Panc1 (cell line): ENCODE results near the gene UPF1. TPM values are rescaled to one million over a fixed set of nuclear protein-coding genes. Genes with fewer than 3 reads are reported as not detected.

Experiments
- ATAC-seq: fragments of 200-7000 bp; cut with Tn5 transposase; 2 replicates; pipeline ENCODE4 v1.9.1; 2020; ENCODE audit warnings: mild to moderate bottlenecking, moderate library complexity
- BruUV-seq: library from RNA; stranded (reverse); fragments of 400-500 nt; replicated peaks from 2 replicates; lab custom pipeline; 2021; lab: Mats Ljungman, UMichigan
- CTCF ChIA-PET: fragments of 300-600 bp; sonication (Branson Sonifier 250); formaldehyde crosslinking; loops from one replicate; lab custom pipeline; 2022; ENCODE audit warnings: antibody characterized with exemption; lab: Charles Lee
- POLR2A ChIA-PET: fragments of 300-600 bp; sonication (Branson Sonifier 250); formaldehyde crosslinking; loops from one replicate; lab custom pipeline; 2022; ENCODE audit warnings: antibody characterized with exemption; lab: Charles Lee
- DNase-seq: peaks from one replicate; pipeline ENCODE4 v3.0.0-alpha.2; 2010; ENCODE audit warnings: low read depth, low spot score
- H3K27ac ChIP-seq: 2 replicates; pipeline ENCODE4 v1.5.1; 2011; ENCODE audit warnings: mild to moderate bottlenecking, low read length, inconsistent platforms
- H3K27me3 ChIP-seq: fragments of 200-500 bp; sonication (Bioruptor generic); 2 replicates; pipeline ENCODE4 v1.6.0; 2014; ENCODE audit warnings: low read length, inconsistent platforms; ENCODE audit not compliant: control insufficient read depth, insufficient read depth
- H3K36me3 ChIP-seq: fragments of 200-500 bp; sonication (Bioruptor generic); 2 replicates; pipeline ENCODE4 v1.5.1; 2014; ENCODE audit warnings: inconsistent platforms, mild to moderate bottlenecking, low read length, moderate library complexity; ENCODE audit not compliant: control insufficient read depth, insufficient read depth
- H3K4me1 ChIP-seq: 2 replicates; pipeline ENCODE4 v1.5.1; 2011; ENCODE audit warnings: inconsistent platforms, mild to moderate bottlenecking, low read length, moderate library complexity; ENCODE audit not compliant: control insufficient read depth, insufficient read depth
- H3K4me3 ChIP-seq, 2 experiments: 2 replicates each; pipeline ENCODE4 v1.5.1; 2011 to 2012; ENCODE audit warnings: low read depth in 2 of 2, low read length in 2 of 2, mild to moderate bottlenecking in 2 of 2, inconsistent platforms in 1 of 2, moderate library complexity in 1 of 2
- H3K9me3 ChIP-seq: fragments of 200-500 bp; sonication (Bioruptor generic); 2 replicates; pipeline ENCODE4 v1.5.1; 2014; ENCODE audit warnings: low read depth, mild to moderate bottlenecking, inconsistent platforms, low read length, moderate library complexity; ENCODE audit not compliant: control insufficient read depth, insufficient read depth
- CTCF ChIP-seq: fragments of 450-650 bp; IDR thresholded peaks from 2 replicates; pipeline ENCODE4 v1.5.1; 2017; ENCODE audit warnings: mild to moderate bottlenecking
- POLR2AphosphoS5 ChIP-seq: IDR thresholded peaks from 2 replicates; pipeline ENCODE4 v1.6.1; 2012; ENCODE audit warnings: mild to moderate bottlenecking, low read depth, low read length, moderate library complexity
- REST ChIP-seq, 2 experiments: IDR thresholded peaks; 2 replicates each; pipeline ENCODE4 v1.6.1; 2011 to 2012; ENCODE audit warnings: low read depth in 2 of 2, control low read depth in 1 of 2, low read length in 1 of 2, mild to moderate bottlenecking in 1 of 2, moderate library complexity in 1 of 2; ENCODE audit not compliant: insufficient read depth in 1 of 2
- SIN3A ChIP-seq: IDR thresholded peaks from 2 replicates; pipeline ENCODE4 v1.6.1; 2012; ENCODE audit warnings: low read depth, mild to moderate bottlenecking, low read length, moderate library complexity, borderline replicate concordance; ENCODE audit not compliant: insufficient read depth
- TCF7L2 ChIP-seq: IDR thresholded peaks from 2 replicates; pipeline ENCODE4 v1.6.1; 2011; ENCODE audit warnings: mild to moderate bottlenecking, low read depth, low read length, inconsistent platforms
- in situ Hi-C: cut with HindIII; loops from 2 replicates; pipeline ENCODE4 v1.10.0; 2016; ENCODE audit warnings: low sequenced_read_pairs, low pct_unique_long_range_greater_than_20kb
- intact Hi-C: fragments of 100-400 bp; cut with micrococcal nuclease; formaldehyde crosslinking; loops from one replicate; pipeline ENCODE4 v1.10.0; 2022; ENCODE audit not compliant: unreplicated experiment
- total RNA-seq: library from RNA; stranded (reverse); gene quantifications from one replicate; pipeline ENCODE4 v1.2.1, GENCODE V29; 2021; ENCODE audit not compliant: unreplicated experiment

UPF1 gene
- total RNA-seq, 1 experiment from 2014 or later: 62.2 TPM

GRCh38 chr19:18889949-18890745 is 58.4 kb downstream of the UPF1 start:
- no TSS peak for BruUV-seq
- Histone ChIP-seq H3K36me3 (no peaks in the 10 kb centered on the region), H3K27ac (no peak overlapping the region), H3K27me3 (no peaks in the 10 kb centered on the region), H3K4me3 (no peak overlapping the region), H3K9me3 (no peaks in the 10 kb centered on the region), H3K4me1 (no peaks in the 10 kb centered on the region; the same call in 1 of the 2 replicates)
- CTCF ChIA-PET: interaction anchor here (0.6 kb wide), 2 partner anchors 29 to 97 kb away, joined by 3 read pairs; partner anchors contain the start of gene COPE
- ATAC-seq (no peak), DNase-seq (no peak)
- in situ Hi-C loops: no loop called here
- POLR2A ChIA-PET: no interaction called here
- no peak for TF ChIP-seq CTCF
- TF ChIP-seq REST (IDR thresholded peaks at IDR 0.05; ENCODE audit: insufficient read depth in 1 of 2, low read depth in 2 of 2, low read length in 1 of 2): no peak
- no peak for TF ChIP-seq SIN3A
- TF ChIP-seq TCF7L2: no peak
- TF ChIP-seq POLR2AphosphoS5: no peak
- intact Hi-C loops: no loop called here

- Histone ChIP-seq H3K4me3 (no peak overlapping the region), H3K27ac (no peak overlapping the region), H3K4me1 (no peaks in the 10 kb centered on the region; the same call in 1 of the 2 replicates), H3K36me3 (no peaks in the 10 kb centered on the region), H3K27me3 (no peaks in the 10 kb centered on the region), H3K9me3 (no peaks in the 10 kb centered on the region)
- in situ Hi-C loops: no loop called here
- TF ChIP-seq SIN3A: no peak
- TF ChIP-seq CTCF: no peak
- TF ChIP-seq POLR2AphosphoS5: no peak
- no peak for TF ChIP-seq TCF7L2
- TF ChIP-seq REST (IDR thresholded peaks at IDR 0.05; ENCODE audit: insufficient read depth in 1 of 2, low read depth in 2 of 2, low read length in 1 of 2): no peak
- intact Hi-C loops: no loop called here
- no TSS peak for BruUV-seq
- DNase-seq: no peak
- ATAC-seq: no peak
- CTCF ChIA-PET: interaction anchor here (1.6 kb wide), 1 partner anchor 22 kb away, joined by 3 read pairs; no protein-coding TSS in a partner anchor
- POLR2A ChIA-PET: no interaction called here
These were observed 62.0 kb downstream of the UPF1 start for GRCh38 chr19:18893587-18894253.
